Central memory CD4-positive, alpha-beta T cell (primary cell): Measurements from ENCODE around the gene PASK.
"Not testable (repeated sequence)": the region's sequence is repeated elsewhere in the genome, so short reads cannot be mapped to it uniquely, and the experiment has no call there.

Experiments
- DNase-seq: peaks from one replicate; pipeline ENCODE4 v3.0.0; 2022
- total RNA-seq, 3 experiments: gene quantifications; one replicate each; lab custom pipeline; 2026; lab: John Stamatoyannopoulos, UW

PASK gene
- 81.2 to 263 (median 198) reads per million in 3 experiments for total RNA-seq

GRCh38 chr2:241148891-241149674, at the start of gene PASK:
Gene PASK, minus strand, starts transcription at chr2:241149472. Its CDS starts 6,440 bp downstream, at chr2:241143032.
- DNase-seq, result peak; percentile 91

GRCh38 chr2:241198381-241199279, 49.4 kb upstream of the PASK start:
- DNase-seq, result no peak

- DNase-seq, result no peak
Observed at GRCh38 chr2:241197947-241198346, 48.7 kb upstream of the PASK start.

GRCh38 chr2:241197246-241197645, 48.0 kb upstream of the PASK start:
- DNase-seq, result not testable (repeated sequence)

GRCh38 chr2:241195506-241196130, 46.3 kb upstream of the PASK start:
- DNase-seq, result no peak

- DNase-seq, result no peak
Observed at GRCh38 chr2:241194811-241195210, 45.5 kb upstream of the PASK start.

GRCh38 chr2:241193271-241193670, 44.0 kb upstream of the PASK start:
- no peak for DNase-seq

- no peak for DNase-seq
Observed at GRCh38 chr2:241191081-241191480, 41.8 kb upstream of the PASK start.

- DNase-seq, result no peak
Observed at GRCh38 chr2:241190291-241190981, 41.2 kb upstream of the PASK start.

GRCh38 chr2:241189856-241190201, 40.6 kb upstream of the PASK start:
- DNase-seq, result no peak

- no peak for DNase-seq
Observed at GRCh38 chr2:241189093-241189855, 40.0 kb upstream of the PASK start.

- DNase-seq, result no peak
Observed at GRCh38 chr2:241188361-241189092, 39.3 kb upstream of the PASK start, which contains the start of gene ANO7. Gene ANO7, plus strand, starts transcription at chr2:241188677. Its CDS starts 1,387 bp downstream, at chr2:241190064.

GRCh38 chr2:241187918-241188234, 38.6 kb upstream of the PASK start:
- DNase-seq, result no peak

GRCh38 chr2:241187101-241187917, 38.0 kb upstream of the PASK start:
- no peak for DNase-seq

GRCh38 chr2:241185961-241186360, 36.7 kb upstream of the PASK start:
- DNase-seq, result no peak

- no peak for DNase-seq
Observed at GRCh38 chr2:241184901-241185300, 35.6 kb upstream of the PASK start.

- no peak for DNase-seq
Observed at GRCh38 chr2:241183221-241183620, 33.9 kb upstream of the PASK start.

GRCh38 chr2:241182531-241183133, 33.4 kb upstream of the PASK start:
- DNase-seq, result no peak

- no peak for DNase-seq
Observed at GRCh38 chr2:241182126-241182525, 32.9 kb upstream of the PASK start.

- DNase-seq, result no peak
Observed at GRCh38 chr2:241180495-241180894, 31.2 kb upstream of the PASK start.
